Measurements from ENCODE around the gene CYP2A7. TPM values are rescaled to one million over a fixed set of nuclear protein-coding genes. Genes with fewer than 3 reads are reported as not detected.
"Not testable (repeated sequence)": the region's sequence is repeated elsewhere in the genome, so short reads cannot be mapped to it uniquely, and the experiment has no call there.

The CYP2A7 gene
- total and polyA plus RNA-seq, 2 of the 8 experiments (the other 6 are each of a cell fraction or from before 2014, with no cell fraction given) = 0.23 TPM; not detected in 1

DNA sequence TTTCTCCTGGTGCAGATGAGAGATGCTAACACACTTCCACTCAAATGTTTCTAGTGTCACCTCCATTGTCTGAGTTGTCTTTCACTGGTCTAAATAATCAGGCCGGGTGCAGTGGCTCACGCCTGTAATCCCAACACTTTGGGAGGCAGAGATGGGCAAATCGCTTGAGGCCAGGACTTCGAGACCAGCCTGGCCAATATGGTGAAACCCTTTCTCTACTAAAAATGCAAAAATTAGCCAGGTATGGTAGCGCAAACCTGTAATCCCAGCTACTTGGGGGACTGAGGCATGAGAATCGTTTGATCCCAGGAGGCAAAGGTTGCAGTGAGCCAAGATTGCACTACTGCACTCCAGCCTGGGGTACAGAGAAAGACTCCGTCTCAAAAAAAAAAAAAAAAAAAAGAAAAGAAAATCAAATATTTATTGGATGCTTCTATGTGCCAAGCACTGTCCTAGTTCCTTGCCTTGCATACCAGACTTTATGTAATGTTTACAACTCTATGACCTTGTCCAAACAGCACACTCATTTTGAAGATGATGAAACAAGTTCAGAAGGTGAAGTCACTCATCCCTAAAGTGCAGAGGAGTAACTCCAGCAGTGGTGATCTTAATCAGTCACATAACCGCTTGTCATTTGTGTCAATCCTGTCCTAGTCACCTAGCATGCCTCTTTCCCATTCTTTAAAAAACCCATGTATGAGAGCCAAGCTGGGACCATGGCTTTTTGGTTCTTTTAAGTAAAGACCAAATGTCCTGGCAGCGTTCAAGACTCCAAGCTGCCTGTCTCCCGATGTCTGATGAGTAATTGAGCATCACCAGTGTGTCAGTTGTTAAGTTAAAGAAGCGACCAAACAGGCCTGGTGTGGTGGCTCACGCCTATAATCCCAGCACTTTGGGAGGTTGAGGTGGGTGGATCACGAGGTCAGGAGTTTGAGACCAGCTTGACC is 15.1 kb upstream of the CYP2A7 start:
- H3K4me1 ChIP-seq (replicated peaks in 1 of 4; ENCODE audit: control insufficient read depth in 3 of 4, insufficient read depth in 4 of 4, low read length in 3 of 4); H3K18ac ChIP-seq (ENCODE audit: extremely low read depth, low read length); H4K8ac ChIP-seq (ENCODE audit: extremely low read depth, insufficient read depth, low read length); FAIRE-seq; H2BK12ac ChIP-seq (ENCODE audit: low read depth, low read length); H2BK5ac ChIP-seq (ENCODE audit: low read depth, low read length); H3K36me3 ChIP-seq (ENCODE audit: control insufficient read depth in 2 of 4, insufficient read depth in 4 of 4, low read length in 3 of 4); H3K4me3 ChIP-seq (ENCODE audit: extremely low read depth in 1 of 4, insufficient read depth in 2 of 4, low read depth in 3 of 4, low read length in 4 of 4); H4K5ac ChIP-seq (ENCODE audit: insufficient read length, low read depth, low read length); H3K27ac ChIP-seq (ENCODE audit: low read depth, low read length); H3K9ac ChIP-seq (replicated peaks in 1 of 4; ENCODE audit: extremely low read depth in 1 of 4, low read depth in 3 of 4, low read length in 3 of 4); H2BK20ac ChIP-seq (ENCODE audit: low read length); H4K20me1 ChIP-seq (replicated peaks in 1 of 2; ENCODE audit: control insufficient read depth in 1 of 2, insufficient read depth in 2 of 2, low read length in 2 of 2); H4K91ac ChIP-seq (replicated peaks; ENCODE audit: insufficient read length, low read length); H3K4ac ChIP-seq (replicated peaks; ENCODE audit: insufficient read length, low read depth, low read length); H3K27me3 ChIP-seq (replicated peaks in 1 of 4; ENCODE audit: control insufficient read depth in 3 of 4, extremely low read depth in 1 of 4, insufficient read depth in 3 of 4, low read length in 3 of 4); H2BK120ac ChIP-seq (replicated peaks; ENCODE audit: low read depth, low read length); H3K23ac ChIP-seq (ENCODE audit: insufficient read length); H2BK15ac ChIP-seq (ENCODE audit: low read length); H3K14ac ChIP-seq (ENCODE audit: insufficient read length); H3K23me2 ChIP-seq (ENCODE audit: low read depth, low read length); H3K4me2 ChIP-seq (ENCODE audit: insufficient read depth in 1 of 2, low read depth in 2 of 2, low read length in 2 of 2); DNase-seq (ENCODE audit: low read depth in 1 of 2, low spot score in 2 of 2); H2AK5ac ChIP-seq (ENCODE audit: low read depth, low read length); H3K56ac ChIP-seq (replicated peaks; ENCODE audit: insufficient read length, low read depth, low read length); H3K79me2 ChIP-seq (ENCODE audit: control insufficient read depth in 1 of 2, insufficient read depth in 2 of 2, low read length in 2 of 2); POLR2A ChIA-PET (ENCODE audit: partially characterized antibody); H2AFZ ChIP-seq (ENCODE audit: low read length); H3K9me3 ChIP-seq (ENCODE audit: insufficient read depth in 2 of 2, low read depth in 1 of 2, low read length in 1 of 2); H3K79me1 ChIP-seq (ENCODE audit: low read depth, low read length): not testable (repeated sequence)
- CTCF ChIA-PET (ENCODE audit: partially characterized antibody) = interaction anchor here (0.6 kb wide), 1 partner anchor 42 kb away, joined by 3 read pairs; no protein-coding TSS in a partner anchor
- WGBS, 2 experiments (ENCODE audit: extremely low coverage in 1 of 2, insufficient coverage in 1 of 2, insufficient read length in 1 of 2, insufficient replicate concordance in 2 of 2, low coverage in 1 of 2, low lambda C conversion rate in 2 of 2, missing lambda C conversion rate in 1 of 2) = 82% methylated on average over 13 of the region's 13 CpGs; no CpG with 5 or more reads in 1 of the 2 experiments
